ENCODE results near the gene ACTR5.

GRCh38 chr20:38762174-38762573, 13.9 kb downstream of the ACTR5 start:
- TF ChIP-seq CTCF (conservative IDR thresholded peaks at IDR 0.05 in 1 of 2, IDR thresholded peaks at IDR 0.05 in 1 of 2; ENCODE audit: low read depth in 1 of 2, low read length in 2 of 2) (no peak), EZH2 (IDR thresholded peaks at IDR 0.05; ENCODE audit: low read length, missing control alignments) (no peak)

Measured in fibroblast of lung (primary cell).